Fibroblast of pulmonary artery (primary cell): Measurements from ENCODE around the gene UPF3B.
A peak's percentile ranks its signal among the peaks of the same experiment; 100 is the strongest.
"Not testable (repeated sequence)": the region's sequence is repeated elsewhere in the genome, so short reads cannot be mapped to it uniquely, and the experiment has no call there.

Experiments
- DNase-seq: peaks from one replicate; pipeline ENCODE4 v3.0.0-alpha.2; 2010; ENCODE audit warnings: low read depth
- H3K4me3 ChIP-seq: replicated peaks from 2 replicates; pipeline ENCODE4 v1.5.1; 2011; ENCODE audit warnings: low read depth, mild to moderate bottlenecking, control low read depth, low read length, moderate library complexity
- TF ChIP-seq, protein P1 (sequence below): IDR thresholded peaks from 2 replicates; pipeline ENCODE4 v1.5.1; 2011; ENCODE audit warnings: mild to moderate bottlenecking, control low read depth, low read length, inconsistent platforms; ENCODE audit errors: missing control alignments

Gene UPF3B

DNA sequence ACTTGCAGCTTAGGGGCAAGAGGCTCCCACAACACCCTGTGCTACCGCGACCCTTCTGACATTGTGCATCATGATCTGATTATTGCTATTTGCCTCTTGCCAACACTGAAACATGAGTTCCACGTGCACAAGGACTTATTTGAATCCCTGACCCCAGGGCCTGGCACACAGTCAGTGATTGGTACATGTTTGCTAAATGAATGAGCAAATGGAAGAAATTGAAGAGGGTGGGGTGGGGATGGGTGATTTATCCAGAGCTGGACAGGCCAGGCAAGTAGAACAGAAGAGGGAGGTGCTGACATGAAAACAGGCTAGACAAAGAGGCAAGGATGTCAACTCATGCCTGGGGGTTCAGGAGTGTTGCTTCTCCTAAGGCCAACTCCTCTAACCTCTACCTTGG lies 36.5 kb downstream of the UPF3B start:
- no peak overlapping the region for H3K4me3 ChIP-seq
- TF ChIP-seq, protein P1, sequence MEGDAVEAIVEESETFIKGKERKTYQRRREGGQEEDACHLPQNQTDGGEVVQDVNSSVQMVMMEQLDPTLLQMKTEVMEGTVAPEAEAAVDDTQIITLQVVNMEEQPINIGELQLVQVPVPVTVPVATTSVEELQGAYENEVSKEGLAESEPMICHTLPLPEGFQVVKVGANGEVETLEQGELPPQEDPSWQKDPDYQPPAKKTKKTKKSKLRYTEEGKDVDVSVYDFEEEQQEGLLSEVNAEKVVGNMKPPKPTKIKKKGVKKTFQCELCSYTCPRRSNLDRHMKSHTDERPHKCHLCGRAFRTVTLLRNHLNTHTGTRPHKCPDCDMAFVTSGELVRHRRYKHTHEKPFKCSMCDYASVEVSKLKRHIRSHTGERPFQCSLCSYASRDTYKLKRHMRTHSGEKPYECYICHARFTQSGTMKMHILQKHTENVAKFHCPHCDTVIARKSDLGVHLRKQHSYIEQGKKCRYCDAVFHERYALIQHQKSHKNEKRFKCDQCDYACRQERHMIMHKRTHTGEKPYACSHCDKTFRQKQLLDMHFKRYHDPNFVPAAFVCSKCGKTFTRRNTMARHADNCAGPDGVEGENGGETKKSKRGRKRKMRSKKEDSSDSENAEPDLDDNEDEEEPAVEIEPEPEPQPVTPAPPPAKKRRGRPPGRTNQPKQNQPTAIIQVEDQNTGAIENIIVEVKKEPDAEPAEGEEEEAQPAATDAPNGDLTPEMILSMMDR: no peak
- DNase-seq: no peak

DNA sequence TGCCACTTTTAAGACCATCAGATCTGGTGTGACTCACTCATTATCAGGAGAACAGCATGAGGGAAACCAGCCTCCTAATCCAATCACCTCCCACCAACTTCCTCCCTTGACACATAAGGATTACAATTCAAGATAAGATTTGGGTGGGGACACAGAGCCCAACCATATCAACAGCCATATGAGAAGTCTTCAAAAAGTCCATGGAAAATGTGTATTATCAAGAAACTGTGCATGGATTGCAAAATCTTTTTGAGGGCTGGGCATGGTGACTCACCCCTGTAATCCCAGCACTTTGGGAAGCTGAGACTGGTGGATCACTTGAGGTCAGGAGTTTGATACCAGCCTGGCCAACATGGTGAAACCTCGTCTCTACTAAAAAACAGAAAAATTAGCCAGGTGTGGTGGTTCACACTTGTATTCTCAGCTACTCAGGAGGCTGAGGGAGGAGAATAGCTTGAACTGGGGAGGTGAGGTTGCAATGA lies 43.5 kb downstream of the UPF3B start:
- peak; percentile 36 for DNase-seq
- H3K4me3 ChIP-seq: no peak overlapping the region

DNA sequence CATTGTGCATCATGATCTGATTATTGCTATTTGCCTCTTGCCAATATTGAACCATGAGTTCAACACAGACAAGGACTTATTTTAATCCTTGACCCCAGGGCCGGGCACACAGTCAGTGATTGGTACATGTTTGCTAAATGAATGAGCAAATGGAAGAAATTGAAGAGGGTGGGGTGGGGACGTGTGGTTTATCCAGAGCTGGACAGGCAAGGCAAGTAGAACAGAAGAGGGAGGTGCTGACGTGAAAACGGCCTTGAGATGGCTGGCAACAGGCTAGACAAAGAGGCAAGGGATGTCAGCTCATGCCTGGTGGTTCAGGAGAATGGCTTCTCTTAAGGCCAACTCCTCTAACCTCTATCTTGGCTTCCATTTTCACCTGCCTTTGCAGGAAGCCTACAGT lies 44.3 kb downstream of the UPF3B start:
- DNase-seq, H3K4me3 ChIP-seq: not testable (repeated sequence)

More for the DNA sequence above, 43.5 kb downstream of the UPF3B start:
- TF ChIP-seq, protein P1: no peak

DNA sequence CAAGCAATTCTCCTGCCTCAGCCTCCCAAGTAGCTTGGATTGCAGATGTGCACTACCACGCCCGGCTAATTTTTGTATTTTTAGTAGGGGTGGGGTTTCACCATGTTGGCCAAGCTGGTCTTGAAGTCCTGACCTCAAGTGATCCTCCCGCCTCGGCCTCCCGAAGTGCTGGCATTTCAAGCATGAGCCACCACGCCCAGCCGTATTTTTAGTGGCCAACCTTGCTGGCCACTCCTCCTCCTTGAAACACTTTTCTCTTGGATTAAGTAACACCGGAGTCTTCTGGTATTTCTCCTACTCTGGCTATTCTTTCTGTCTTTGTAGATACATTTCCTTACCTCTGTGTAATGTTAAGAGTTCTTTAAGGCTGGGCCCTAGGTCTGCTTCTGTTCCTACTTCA lies 50.2 kb downstream of the UPF3B start:
- H3K4me3 ChIP-seq: no peak overlapping the region
- no peak for DNase-seq
- TF ChIP-seq, protein P1: no peak

GRCh38 chrX:119801253-119802221 lies 51.2 kb downstream of the UPF3B start:
- TF ChIP-seq, protein P1: no peak
- no peak for DNase-seq
- no peak overlapping the region for H3K4me3 ChIP-seq

DNA sequence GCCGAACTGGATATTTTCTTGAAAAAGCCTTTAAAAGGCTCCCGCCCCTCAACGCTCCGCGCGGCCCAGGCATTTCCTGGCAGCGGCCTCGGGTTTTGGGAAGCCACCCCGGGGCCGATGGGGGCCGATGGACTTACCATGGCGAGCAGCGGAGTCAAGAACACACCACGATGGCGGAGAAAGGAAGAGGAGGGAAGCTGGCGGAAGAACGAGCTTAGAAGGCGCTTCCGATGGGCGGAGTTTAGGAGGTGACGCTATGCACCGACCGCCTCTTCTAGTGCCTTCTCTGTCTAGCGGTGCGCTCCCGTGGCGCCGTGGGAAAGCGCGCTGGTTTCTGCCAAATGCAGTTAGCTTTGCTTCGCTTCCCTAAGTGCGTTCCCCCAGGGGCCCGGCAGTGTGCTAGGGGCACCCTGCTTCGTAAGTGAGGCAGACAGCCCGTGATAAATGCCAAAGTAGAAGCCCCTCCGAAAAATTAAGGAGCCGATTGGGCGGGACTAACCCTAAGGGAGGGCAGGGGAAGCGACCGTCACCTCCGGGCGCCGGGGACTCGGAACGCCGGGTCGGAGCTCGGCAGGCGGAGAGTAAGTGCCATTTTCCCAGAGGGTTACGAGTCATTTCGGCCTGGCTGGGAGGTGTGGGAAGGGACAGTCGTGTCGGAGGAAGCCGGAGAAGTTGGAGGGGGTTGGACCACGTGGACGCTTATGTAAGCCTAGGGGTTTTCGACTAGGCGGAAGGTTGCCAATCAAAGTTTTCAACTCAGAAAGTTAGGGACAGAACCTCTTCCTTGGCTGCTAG lies 61.1 kb downstream of the UPF3B start, which contains the start of gene RPL39:
Gene RPL39 (minus strand): TSS at position 194 of the 795 bp plus-strand sequence. CDS start 54 bp downstream, at position 140.
- peak within 1 kb of the TSS; percentile 79 for H3K4me3 ChIP-seq
- TF ChIP-seq, protein P1: no peak
- peak; percentile 91 for DNase-seq

- peak overlapping the region; percentile 79 for H3K4me3 ChIP-seq
- TF ChIP-seq, protein P1: peak; percentile 16
- peak; percentile 47 for DNase-seq
These were observed 61.8 kb downstream of the UPF3B start for GRCh38 chrX:119790977-119791436.
